Activated B cell treated with CpG ODN at 0.5 μM for 24 hours (primary cell): Measurements from ENCODE around the gene PLEKHA7. TPM values are rescaled to one million over a fixed set of nuclear protein-coding genes. Genes with fewer than 3 reads are reported as not detected.

Experiments
- ATAC-seq: fragments of 200-7000 bp; cut with Tn5 transposase; one replicate; pipeline ENCODE4 v1.10.0; 2021; ENCODE audit warnings: low read depth, mild to moderate bottlenecking, moderate library complexity
- CTCF ChIA-PET: fragments of 350-600 bp; sonication (Branson Sonifier 250); formaldehyde crosslinking; loops from one replicate; lab custom pipeline; 2021; ENCODE audit warnings: antibody characterized with exemption; lab: Charles Lee
- POLR2A ChIA-PET: fragments of 350-600 bp; sonication (Branson Sonifier 250); formaldehyde crosslinking; loops from one replicate; lab custom pipeline; 2021; ENCODE audit warnings: antibody characterized with exemption; lab: Charles Lee
- DNase-seq: peaks from one replicate; pipeline ENCODE4 v3.0.0; 2022
- H3K27ac Mint-ChIP-seq: one replicate; pipeline ENCODE4 v1.8.0; 2020; ENCODE audit warnings: mixed read lengths
- H3K27me3 Mint-ChIP-seq: one replicate; pipeline ENCODE4 v1.8.0; 2021; ENCODE audit warnings: mixed read lengths
- H3K36me3 Mint-ChIP-seq: one replicate; pipeline ENCODE4 v1.8.0; 2021; ENCODE audit warnings: low read depth, mixed read lengths
- H3K4me1 Mint-ChIP-seq: one replicate; pipeline ENCODE4 v1.8.0; 2021; ENCODE audit warnings: mixed read lengths
- H3K4me3 Mint-ChIP-seq: one replicate; pipeline ENCODE4 v1.8.0; 2020; ENCODE audit warnings: mild to moderate bottlenecking, mixed read lengths
- H3K9me3 Mint-ChIP-seq: one replicate; pipeline ENCODE4 v1.8.0; 2020; ENCODE audit warnings: mixed read lengths
- intact Hi-C: fragments of 100-400 bp; cut with micrococcal nuclease; formaldehyde crosslinking; loops from one replicate; pipeline ENCODE4 v1.15.1; 2024
- total RNA-seq: library from RNA; stranded (reverse); gene quantifications from 2 replicates; pipeline ENCODE4 v1.2.3, GENCODE V29; 2022
- TF ChIP-seq, protein P1 (sequence below): fragments of 200-600 bp; IDR thresholded peaks from one replicate; pipeline ENCODE4 v1.8.0; 2022; ENCODE audit warnings: antibody characterized with exemption, mild to moderate bottlenecking

The PLEKHA7 gene
- total RNA-seq, 1 donor from 2014 or later, result 4.9 TPM

DNA sequence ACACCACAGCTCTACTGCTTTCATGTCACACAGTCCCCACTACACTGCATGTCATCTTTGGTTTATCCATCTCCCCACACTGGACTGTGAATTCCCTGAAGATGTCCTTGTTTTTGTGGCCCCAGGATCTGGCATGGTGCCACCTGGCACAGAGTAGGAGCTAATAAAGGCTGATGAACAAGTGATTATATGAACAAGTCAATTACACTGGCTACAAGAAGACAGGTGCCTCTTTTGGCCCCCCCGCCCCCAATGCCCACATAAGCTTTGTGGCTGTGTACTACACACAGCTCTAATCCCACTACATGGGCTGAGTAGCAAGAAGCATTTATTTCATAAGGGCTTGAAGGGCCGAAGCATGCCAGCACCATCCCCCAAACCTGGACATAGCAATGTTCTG, 24.7 kb downstream of the PLEKHA7 start:
- TF ChIP-seq, protein P1, sequence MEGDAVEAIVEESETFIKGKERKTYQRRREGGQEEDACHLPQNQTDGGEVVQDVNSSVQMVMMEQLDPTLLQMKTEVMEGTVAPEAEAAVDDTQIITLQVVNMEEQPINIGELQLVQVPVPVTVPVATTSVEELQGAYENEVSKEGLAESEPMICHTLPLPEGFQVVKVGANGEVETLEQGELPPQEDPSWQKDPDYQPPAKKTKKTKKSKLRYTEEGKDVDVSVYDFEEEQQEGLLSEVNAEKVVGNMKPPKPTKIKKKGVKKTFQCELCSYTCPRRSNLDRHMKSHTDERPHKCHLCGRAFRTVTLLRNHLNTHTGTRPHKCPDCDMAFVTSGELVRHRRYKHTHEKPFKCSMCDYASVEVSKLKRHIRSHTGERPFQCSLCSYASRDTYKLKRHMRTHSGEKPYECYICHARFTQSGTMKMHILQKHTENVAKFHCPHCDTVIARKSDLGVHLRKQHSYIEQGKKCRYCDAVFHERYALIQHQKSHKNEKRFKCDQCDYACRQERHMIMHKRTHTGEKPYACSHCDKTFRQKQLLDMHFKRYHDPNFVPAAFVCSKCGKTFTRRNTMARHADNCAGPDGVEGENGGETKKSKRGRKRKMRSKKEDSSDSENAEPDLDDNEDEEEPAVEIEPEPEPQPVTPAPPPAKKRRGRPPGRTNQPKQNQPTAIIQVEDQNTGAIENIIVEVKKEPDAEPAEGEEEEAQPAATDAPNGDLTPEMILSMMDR, result no peak
- H3K27ac Mint-ChIP-seq, result no peak overlapping the region
- no peak for ATAC-seq
- no peaks in the 10 kb centered on the region for H3K9me3 Mint-ChIP-seq
- CTCF ChIA-PET, result interaction anchor here (0.6 kb wide), 1 partner anchor 29 kb away, joined by 3 read pairs; no protein-coding TSS in a partner anchor
- no peaks in the 10 kb centered on the region for H3K27me3 Mint-ChIP-seq
- DNase-seq, result no peak
- H3K4me3 Mint-ChIP-seq, result no peak overlapping the region
- H3K36me3 Mint-ChIP-seq, result no peaks in the 10 kb centered on the region
- POLR2A ChIA-PET, result no interaction called here
- peaks cover 16% of the 10 kb centered on the region for H3K4me1 Mint-ChIP-seq
- intact Hi-C loops, result loop anchor here (5.0 kb wide), 1 partner anchor 37 kb away; no protein-coding TSS in a partner anchor

DNA sequence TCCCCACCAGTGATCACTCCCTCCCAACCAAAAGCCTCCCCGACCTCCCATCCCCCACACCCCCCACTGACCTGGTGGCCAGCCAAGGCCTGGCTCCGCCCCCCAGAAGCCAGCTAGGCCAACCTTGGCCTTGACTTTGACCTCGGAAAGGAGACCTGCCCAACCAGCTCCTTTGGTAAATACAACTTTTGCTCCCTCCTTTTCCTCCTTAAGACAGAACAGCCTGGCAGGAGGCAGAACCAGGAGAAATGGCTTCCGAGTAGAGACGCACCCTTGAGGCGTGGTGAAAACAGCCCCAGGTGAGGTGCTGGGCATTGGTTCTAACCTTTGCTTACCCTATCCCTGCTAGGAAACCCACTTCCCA, 27.0 kb downstream of the PLEKHA7 start:
- intact Hi-C loops, result loop anchor here (2.0 to 5.0 kb wide), 2 partner anchors 30 to 35 kb away; no protein-coding TSS in a partner anchor
- CTCF ChIA-PET, result no interaction called here
- H3K9me3 Mint-ChIP-seq, result no peaks in the 10 kb centered on the region
- no peaks in the 10 kb centered on the region for H3K27me3 Mint-ChIP-seq
- ATAC-seq (no peak), DNase-seq (no peak)
- TF ChIP-seq, protein P1, result no peak
- no peak overlapping the region for H3K4me3 Mint-ChIP-seq
- no peak overlapping the region for H3K27ac Mint-ChIP-seq
- H3K36me3 Mint-ChIP-seq, result no peaks in the 10 kb centered on the region
- peaks cover 16% of the 10 kb centered on the region for H3K4me1 Mint-ChIP-seq
- POLR2A ChIA-PET, result no interaction called here

DNA sequence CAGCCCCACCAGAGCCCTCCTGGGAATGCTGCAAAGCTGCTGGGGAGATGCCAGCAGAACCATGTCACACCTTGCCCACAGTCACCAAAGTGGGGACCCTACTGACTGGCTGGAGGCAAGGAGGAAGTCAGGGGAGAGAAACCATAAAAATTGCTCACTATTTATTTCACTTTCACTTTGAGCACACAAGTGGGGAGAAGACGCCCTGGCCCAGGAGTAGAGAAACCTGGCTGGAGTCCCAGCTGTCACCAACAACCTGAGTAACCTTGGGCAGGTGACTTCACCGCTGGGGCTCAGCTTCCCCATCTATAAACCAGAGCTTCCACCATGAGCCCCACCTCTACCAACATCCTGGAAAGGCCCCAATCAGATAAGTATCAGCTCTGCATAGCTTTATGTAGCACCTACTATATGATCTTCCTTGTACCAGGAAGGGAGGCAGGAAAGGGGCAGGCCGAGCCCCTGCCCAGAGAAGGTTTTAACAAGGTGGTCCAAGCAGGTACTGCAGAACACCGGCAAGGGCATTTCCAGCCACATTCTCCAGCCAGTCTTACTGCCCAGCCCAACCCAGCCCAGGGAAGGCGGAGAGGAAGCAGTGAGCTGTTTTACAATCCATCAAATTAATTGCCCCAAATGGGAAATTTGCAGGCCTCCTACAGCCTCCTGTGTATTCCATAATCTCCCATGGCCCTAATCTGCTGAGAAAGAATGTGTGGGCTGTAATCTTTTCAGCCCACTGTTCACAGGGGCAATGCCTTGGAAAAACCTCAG, 27.6 kb downstream of the PLEKHA7 start:
- CTCF ChIA-PET, result no interaction called here
- POLR2A ChIA-PET, result no interaction called here
- ATAC-seq, result peak; percentile 93
- intact Hi-C loops, result loop anchor here (2.0 to 5.0 kb wide), 2 partner anchors 30 to 34 kb away; no protein-coding TSS in a partner anchor
- H3K36me3 Mint-ChIP-seq, result no peaks in the 10 kb centered on the region
- TF ChIP-seq, protein P1, result no peak
- peak overlapping the region; percentile 52 for H3K4me3 Mint-ChIP-seq
- H3K4me1 Mint-ChIP-seq, result peaks cover 16% of the 10 kb centered on the region
- no peak for DNase-seq
- no peaks in the 10 kb centered on the region for H3K9me3 Mint-ChIP-seq
- no peaks in the 10 kb centered on the region for H3K27me3 Mint-ChIP-seq
- H3K27ac Mint-ChIP-seq, result peak overlapping the region; percentile 81

DNA sequence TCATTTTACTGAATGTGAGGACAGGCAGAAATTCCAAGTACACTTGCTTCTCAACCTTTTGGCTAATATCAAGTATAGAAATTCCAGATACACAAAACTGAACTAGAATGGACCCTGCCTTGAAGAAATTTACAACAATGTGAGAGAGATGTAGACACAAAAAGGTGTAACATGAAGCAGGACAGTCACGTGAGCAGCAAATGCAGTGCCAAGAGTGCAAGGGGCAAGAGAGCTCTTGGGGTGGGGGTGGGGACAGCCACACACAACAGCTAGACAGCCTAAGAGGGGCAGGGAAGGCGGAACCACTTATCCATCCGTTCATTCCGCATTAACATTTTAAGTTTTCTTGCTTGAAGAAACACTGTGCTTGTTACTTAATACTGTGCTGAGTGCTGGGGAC, 28.9 kb downstream of the PLEKHA7 start:
- CTCF ChIA-PET, result no interaction called here
- peaks cover 16% of the 10 kb centered on the region for H3K4me1 Mint-ChIP-seq
- H3K27ac Mint-ChIP-seq, result no peak overlapping the region
- no peaks in the 10 kb centered on the region for H3K27me3 Mint-ChIP-seq
- TF ChIP-seq, protein P1, result no peak
- H3K9me3 Mint-ChIP-seq, result no peaks in the 10 kb centered on the region
- POLR2A ChIA-PET, result no interaction called here
- H3K4me3 Mint-ChIP-seq, result no peak overlapping the region
- DNase-seq, result no peak
- H3K36me3 Mint-ChIP-seq, result no peaks in the 10 kb centered on the region
- intact Hi-C loops, result loop anchor here (5.0 kb wide), 1 partner anchor 33 kb away; no protein-coding TSS in a partner anchor
- no peak for ATAC-seq

DNA sequence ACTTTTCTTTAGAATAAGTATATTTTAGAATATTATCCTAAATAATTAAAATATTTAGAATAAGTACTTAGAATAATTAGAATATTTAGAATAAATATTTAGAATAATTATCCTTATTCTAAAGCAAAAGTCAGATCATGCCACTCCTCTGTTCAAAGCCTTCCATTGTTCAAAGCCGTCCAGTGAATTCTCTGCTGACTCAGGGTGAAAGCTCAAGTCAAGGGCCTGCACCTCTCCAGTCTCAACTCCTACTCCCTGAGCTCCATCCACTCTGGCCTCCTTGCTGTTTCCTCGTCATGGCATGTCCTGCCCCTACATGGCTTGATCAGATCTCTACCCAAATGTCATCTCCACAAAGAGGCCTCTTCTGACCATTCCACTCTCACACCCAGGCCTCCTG, 30.0 kb downstream of the PLEKHA7 start:
- ChIA-PET CTCF (no interaction called here), POLR2A (no interaction called here)
- Mint-ChIP-seq H3K4me3 (no peak overlapping the region), H3K4me1 (peaks cover 16% of the 10 kb centered on the region), H3K9me3 (no peaks in the 10 kb centered on the region), H3K36me3 (no peaks in the 10 kb centered on the region), H3K27ac (no peak overlapping the region), H3K27me3 (no peaks in the 10 kb centered on the region)
- no peak for ATAC-seq
- no peak for DNase-seq
- TF ChIP-seq, protein P1, result no peak
- intact Hi-C loops, result no loop called here
